K562 (cell line): ENCODE measurements around the gene ADD1. TPM values are rescaled to one million over a fixed set of nuclear protein-coding genes. Genes with fewer than 3 reads are reported as not detected.

ENCODE experiments used
- ADNP ChIP-seq: fragments of 200-800 bp; sonication (Bioruptor generic); IDR thresholded peaks from 2 replicates; pipeline ENCODE4 v1.6.1; 2016; ENCODE audit warnings: missing genetic modification characterization, missing compliant biosample characterization
- CAMTA2 ChIP-seq: fragments of 250-450 bp; sonication (Bioruptor Pico); conservative IDR thresholded peaks from 2 replicates; pipeline ENCODE4 v1.5.1; 2022
- GATAD2B ChIP-seq: fragments of 450-650 bp; IDR thresholded peaks from 2 replicates; pipeline ENCODE4 v1.6.1; 2017; ENCODE audit warnings: mild to moderate bottlenecking, borderline replicate concordance
- HDAC3 ChIP-seq: fragments of 450-650 bp; IDR thresholded peaks from 2 replicates; pipeline ENCODE4 v1.6.1; 2018; ENCODE audit warnings: borderline replicate concordance, mild to moderate bottlenecking, moderate library complexity; ENCODE audit not compliant: partially characterized antibody
- NR2C1 ChIP-seq, 2 experiments: fragments of 450-650 bp; IDR thresholded peaks; 2 replicates each; pipeline ENCODE4 v1.6.1; 2017; ENCODE audit warnings: mild to moderate bottlenecking in 2 of 2, antibody characterized with exemption in 1 of 2, inconsistent platforms in 1 of 2, missing compliant biosample characterization in 1 of 2, missing genetic modification characterization in 1 of 2
- POLR2G ChIP-seq: fragments of 200-400 bp; formaldehyde crosslinking; IDR thresholded peaks from 2 replicates; pipeline ENCODE4 v1.6.1; 2017; ENCODE audit warnings: low read depth, mild to moderate bottlenecking, antibody characterized with exemption, low read length, moderate library complexity
- POLR3A ChIP-seq: IDR thresholded peaks from 2 replicates; pipeline ENCODE4 v1.6.1; 2011; ENCODE audit warnings: borderline replicate concordance, mild to moderate bottlenecking, moderate library complexity; ENCODE audit not compliant: insufficient read length, insufficient read depth; ENCODE audit errors: extremely low read depth
- RAD51 ChIP-seq: fragments of 450-650 bp; IDR thresholded peaks from 2 replicates; pipeline ENCODE4 v1.7.1; 2016; ENCODE audit warnings: low read depth, mild to moderate bottlenecking, borderline replicate concordance
- SMARCA4 ChIP-seq: fragments of 450-650 bp; IDR thresholded peaks from 2 replicates; pipeline ENCODE4 v1.6.1; 2016
- SOX6 ChIP-seq: fragments of 450-650 bp; IDR thresholded peaks from 2 replicates; pipeline ENCODE4 v1.6.1; 2014; ENCODE audit warnings: mild to moderate bottlenecking
- TCF7L2 ChIP-seq: fragments of 150-350 bp; IDR thresholded peaks from 2 replicates; pipeline ENCODE4 v1.6.1; 2016; ENCODE audit warnings: low read depth, mild to moderate bottlenecking, low read length, moderate library complexity
- XRCC5 ChIP-seq: fragments of 200-400 bp; formaldehyde crosslinking; IDR thresholded peaks from 2 replicates; pipeline ENCODE4 v1.6.1; 2017; ENCODE audit warnings: low read depth, mild to moderate bottlenecking, low read length
- ZNF24 ChIP-seq: fragments of 450-650 bp; IDR thresholded peaks from 2 replicates; pipeline ENCODE4 v1.6.1; 2016
- polyA plus RNA-seq, 8 experiments: library from polyadenylated mRNA; depleted of rRNA in 4 of 8; stranded (reverse) in 5 of 8; unstranded in 3 of 8; fragments of >200 nt; fragmentation: Nextera tagmentation in 2 of 8; fragmentation: Illumina TruSeq in 1 of 8; extraction: Ambion mirVana in 2 of 8; extraction: Trizol in 1 of 8; gene quantifications; 2 replicates each; pipeline versions ENCODE4 v1.2.1 to v1.2.3, GENCODE V29; 2011 to 2014; ENCODE audit warnings: inconsistent platforms in 1 of 8, missing spikeins in 1 of 8
- total RNA-seq, 7 experiments: library from RNA; depleted of rRNA in 6 of 7; stranded (reverse); fragments of >200 nt in 6 of 7; fragmentation: Illumina TruSeq in 2 of 7; extraction: Trizol in 2 of 7; gene quantifications; 2 replicates each; pipeline versions ENCODE4 v1.2.1 to v1.2.3, GENCODE V29; 2011 to 2021; ENCODE audit warnings: low replicate concordance in 1 of 7
- TF ChIP-seq, protein P1 (sequence below), 2 experiments: fragments of 450-650 bp; IDR thresholded peaks; 2 replicates each; pipeline ENCODE4 v1.6.1; 2016; ENCODE audit warnings: mild to moderate bottlenecking in 2 of 2, borderline replicate concordance in 1 of 2, low read depth in 1 of 2, moderate library complexity in 1 of 2
- TF ChIP-seq, protein P2 (sequence below): sonication (generic); IDR thresholded peaks from 2 replicates; pipeline ENCODE4 v1.6.1; 2016
- TF ChIP-seq, protein P3 (sequence below): sonication (generic); formaldehyde crosslinking; IDR thresholded peaks from 2 replicates; pipeline ENCODE4 v1.8.0; 2022; ENCODE audit warnings: mild to moderate bottlenecking, missing genetic modification reagents
- TF ChIP-seq, protein P4 (sequence below): fragments of 250-450 bp; sonication (Bioruptor Pico); IDR thresholded peaks from 2 replicates; pipeline ENCODE4 v1.6.1; 2021; ENCODE audit warnings: mild to moderate bottlenecking

Gene ADD1
- total and polyA plus RNA-seq, 9 of the 15 experiments (the other 6 are each of a cell fraction or from before 2014, with no cell fraction given): 17.5 to 153 (median 74.0) TPM

DNA sequence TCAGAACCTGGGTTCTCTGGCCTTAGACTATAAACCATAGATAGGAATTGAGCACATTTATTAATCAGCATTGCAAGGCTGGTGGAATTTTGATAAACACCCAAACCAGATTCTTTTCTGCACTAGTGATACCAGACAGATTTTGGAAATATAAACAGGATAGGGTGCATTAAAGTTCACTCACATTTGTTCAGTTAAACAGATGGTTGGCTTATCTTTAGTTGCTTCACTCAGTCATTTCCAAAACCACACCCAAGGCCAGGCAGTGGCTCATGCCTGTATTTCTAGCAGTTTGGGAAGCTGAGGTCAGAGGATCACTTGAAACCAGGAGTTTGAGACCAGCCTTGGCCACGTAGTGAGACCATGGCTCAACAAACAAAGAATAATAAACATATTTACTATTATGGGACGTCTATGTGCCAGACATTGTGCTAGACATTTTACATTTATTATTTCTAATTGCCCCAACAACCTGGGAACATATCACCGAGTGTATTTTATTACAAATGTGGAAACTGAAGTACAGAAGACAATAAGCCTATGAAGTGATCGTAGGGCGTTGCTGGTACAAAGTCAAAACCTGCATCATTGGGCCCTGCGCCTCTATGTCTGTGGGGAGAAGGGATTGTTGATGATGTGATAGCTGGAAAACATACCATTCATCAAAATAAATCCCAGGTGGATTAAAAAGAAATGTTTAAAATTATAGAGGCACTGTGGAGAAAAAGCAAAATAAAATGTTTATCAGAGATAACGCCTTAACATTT, 15.0 kb downstream of the ADD1 start (continued):
- TF ChIP-seq, protein P1, sequence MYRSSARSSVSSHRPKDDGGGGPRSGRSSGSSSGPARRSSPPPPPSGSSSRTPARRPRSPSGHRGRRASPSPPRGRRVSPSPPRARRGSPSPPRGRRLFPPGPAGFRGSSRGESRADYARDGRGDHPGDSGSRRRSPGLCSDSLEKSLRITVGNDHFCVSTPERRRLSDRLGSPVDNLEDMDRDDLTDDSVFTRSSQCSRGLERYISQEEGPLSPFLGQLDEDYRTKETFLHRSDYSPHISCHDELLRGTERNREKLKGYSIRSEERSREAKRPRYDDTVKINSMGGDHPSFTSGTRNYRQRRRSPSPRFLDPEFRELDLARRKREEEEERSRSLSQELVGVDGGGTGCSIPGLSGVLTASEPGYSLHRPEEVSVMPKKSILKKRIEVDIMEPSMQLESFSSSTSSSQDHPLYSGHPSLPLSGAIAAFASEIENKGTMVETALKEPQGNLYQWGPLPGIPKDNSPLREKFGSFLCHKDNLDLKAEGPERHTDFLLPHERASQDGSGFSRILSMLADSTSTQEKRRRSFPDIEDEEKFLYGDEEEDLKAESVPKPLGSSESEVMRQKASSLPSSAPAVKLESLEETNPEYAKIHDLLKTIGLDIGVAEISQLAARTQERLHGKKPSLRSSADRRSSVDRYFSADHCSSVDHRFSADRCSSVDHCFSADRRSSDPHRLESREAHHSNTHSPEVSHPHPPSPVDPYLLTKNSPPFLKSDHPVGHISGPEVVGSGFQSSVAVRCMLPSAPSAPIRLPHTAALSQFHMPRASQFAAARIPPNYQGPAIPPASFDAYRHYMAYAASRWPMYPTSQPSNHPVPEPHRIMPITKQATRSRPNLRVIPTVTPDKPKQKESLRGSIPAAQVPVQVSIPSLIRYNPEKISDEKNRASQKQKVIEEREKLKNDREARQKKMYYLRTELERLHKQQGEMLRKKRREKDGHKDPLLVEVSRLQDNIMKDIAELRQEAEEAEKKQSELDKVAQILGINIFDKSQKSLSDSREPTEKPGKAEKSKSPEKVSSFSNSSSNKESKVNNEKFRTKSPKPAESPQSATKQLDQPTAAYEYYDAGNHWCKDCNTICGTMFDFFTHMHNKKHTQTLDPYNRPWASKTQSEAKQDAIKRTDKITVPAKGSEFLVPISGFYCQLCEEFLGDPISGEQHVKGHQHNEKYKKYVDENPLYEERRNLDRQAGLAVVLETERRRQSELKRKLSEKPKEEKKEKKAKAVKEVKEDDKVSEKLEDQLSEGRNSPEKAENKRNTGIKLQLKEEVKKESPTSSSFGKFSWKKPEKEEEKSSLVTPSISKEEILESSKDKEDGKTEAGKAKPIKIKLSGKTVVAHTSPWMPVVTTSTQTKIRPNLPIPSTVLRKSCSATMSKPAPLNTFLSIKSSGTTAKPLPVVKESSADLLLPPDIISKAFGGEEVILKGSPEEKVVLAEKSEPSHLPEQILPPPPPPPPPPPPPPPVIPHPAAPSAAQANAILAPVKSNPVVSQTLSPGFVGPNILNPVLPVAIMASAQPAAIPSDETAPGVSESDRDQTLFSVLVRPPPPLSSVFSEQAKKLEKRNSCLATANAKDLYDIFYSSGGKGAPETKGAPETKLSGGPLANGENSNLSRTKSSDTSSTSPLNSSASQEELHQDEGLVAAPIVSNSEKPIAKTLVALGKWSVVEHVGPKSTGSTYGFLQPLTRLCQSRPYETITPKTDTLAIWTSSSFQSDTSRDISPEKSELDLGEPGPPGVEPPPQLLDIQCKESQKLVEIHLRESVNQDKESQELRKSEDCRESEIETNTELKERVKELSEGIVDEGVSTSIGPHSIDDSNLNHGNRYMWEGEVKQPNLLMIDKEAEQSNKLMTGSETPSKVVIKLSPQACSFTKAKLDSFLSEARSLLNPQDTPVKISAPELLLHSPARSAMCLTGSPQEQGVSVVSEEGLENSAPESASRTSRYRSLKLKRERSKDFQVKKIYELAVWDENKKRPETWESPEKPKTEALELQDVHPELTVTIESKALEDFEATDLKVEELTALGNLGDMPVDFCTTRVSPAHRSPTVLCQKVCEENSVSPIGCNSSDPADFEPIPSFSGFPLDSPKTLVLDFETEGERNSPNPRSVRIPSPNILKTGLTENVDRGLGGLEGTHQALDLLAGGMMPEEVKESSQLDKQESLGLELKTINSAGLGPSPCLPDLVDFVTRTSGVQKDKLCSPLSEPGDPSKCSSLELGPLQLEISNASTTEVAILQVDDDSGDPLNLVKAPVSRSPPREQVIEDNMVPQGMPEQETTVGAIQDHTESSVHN (IDR thresholded peaks at IDR 0.05; ENCODE audit: borderline replicate concordance in 1 of 2, low read depth in 1 of 2): no peak
- no peak for TF ChIP-seq POLR2G
- TF ChIP-seq HDAC3: peak; percentile 48
- TF ChIP-seq SOX6: peak; percentile 52; the same call in 1 of the 2 replicates
- no peak for TF ChIP-seq CAMTA2
- no peak for TF ChIP-seq POLR3A
- TF ChIP-seq, protein P2, sequence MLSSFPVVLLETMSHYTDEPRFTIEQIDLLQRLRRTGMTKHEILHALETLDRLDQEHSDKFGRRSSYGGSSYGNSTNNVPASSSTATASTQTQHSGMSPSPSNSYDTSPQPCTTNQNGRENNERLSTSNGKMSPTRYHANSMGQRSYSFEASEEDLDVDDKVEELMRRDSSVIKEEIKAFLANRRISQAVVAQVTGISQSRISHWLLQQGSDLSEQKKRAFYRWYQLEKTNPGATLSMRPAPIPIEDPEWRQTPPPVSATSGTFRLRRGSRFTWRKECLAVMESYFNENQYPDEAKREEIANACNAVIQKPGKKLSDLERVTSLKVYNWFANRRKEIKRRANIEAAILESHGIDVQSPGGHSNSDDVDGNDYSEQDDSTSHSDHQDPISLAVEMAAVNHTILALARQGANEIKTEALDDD: peak; percentile 98
- no peak for TF ChIP-seq TCF7L2
- TF ChIP-seq RAD51: no peak
- peak; percentile 70 for TF ChIP-seq SMARCA4
- TF ChIP-seq GATAD2B: 0 out of 2 replicates have a peak, but pooled peaks have one; percentile 43
- 0 out of 2 replicates have a peak, but pooled peaks have one; percentile 52 for TF ChIP-seq ZNF24
- no peak for TF ChIP-seq NR2C1 (IDR thresholded peaks at IDR 0.05)
- 0 out of 2 replicates have a peak, but pooled peaks have one; percentile 23 for TF ChIP-seq NR2C1 (tag; IDR thresholded peaks at IDR 0.05)
- no peak for TF ChIP-seq XRCC5
- 0 out of 2 replicates have a peak, but pooled peaks have one; percentile 15 for TF ChIP-seq ADNP (tag)
- TF ChIP-seq, protein P3, sequence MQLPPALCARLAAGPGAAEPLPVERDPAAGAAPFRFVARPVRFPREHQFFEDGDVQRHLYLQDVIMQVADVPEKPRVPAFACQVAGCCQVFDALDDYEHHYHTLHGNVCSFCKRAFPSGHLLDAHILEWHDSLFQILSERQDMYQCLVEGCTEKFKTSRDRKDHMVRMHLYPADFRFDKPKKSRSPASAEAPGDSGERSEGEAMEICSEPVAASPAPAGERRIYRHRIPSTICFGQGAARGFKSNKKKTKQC (CRISPR knock-in tag): no peak
- TF ChIP-seq, protein P4, sequence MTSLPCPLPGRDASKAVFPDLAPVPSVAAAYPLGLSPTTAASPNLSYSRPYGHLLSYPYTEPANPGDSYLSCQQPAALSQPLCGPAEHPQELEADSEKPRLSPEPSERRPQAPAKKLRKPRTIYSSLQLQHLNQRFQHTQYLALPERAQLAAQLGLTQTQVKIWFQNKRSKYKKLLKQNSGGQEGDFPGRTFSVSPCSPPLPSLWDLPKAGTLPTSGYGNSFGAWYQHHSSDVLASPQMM (CRISPR knock-in tag): no peak
